HPDE6-E6E7 (cell line): ENCODE data around the gene OR14I1.
"Not testable (repeated sequence)": the region's sequence is repeated elsewhere in the genome, so short reads cannot be mapped to it uniquely, and the experiment has no call there.

Experiments
- DNase-seq: peaks from one replicate; pipeline ENCODE4 v3.0.0; 2011; ENCODE audit warnings: missing footprints; ENCODE audit errors: extremely low spot score

The OR14I1 gene

GRCh38 chr1:248688527-248689298 lies 13.9 kb downstream of the OR14I1 start:
- DNase-seq: no peak

GRCh38 chr1:248686815-248687214 lies 15.8 kb downstream of the OR14I1 start:
- no peak for DNase-seq

GRCh38 chr1:248681651-248682050 lies 20.9 kb downstream of the OR14I1 start:
- DNase-seq: no peak

- no peak for DNase-seq
Observed at GRCh38 chr1:248670003-248670402, 32.6 kb downstream of the OR14I1 start.

- DNase-seq: not testable (repeated sequence)
Observed at GRCh38 chr1:248663453-248664328, 38.9 kb downstream of the OR14I1 start.

- not testable (repeated sequence) for DNase-seq
Observed at GRCh38 chr1:248656797-248657196, 45.8 kb downstream of the OR14I1 start.

GRCh38 chr1:248655354-248655753 lies 47.2 kb downstream of the OR14I1 start, which contains the start of gene OR2T27:
TSS of gene OR2T27 (minus strand) at chr1:248655528. CDS start at chr1:248650884, 4,644 bp downstream.
- DNase-seq: not testable (repeated sequence)
